Neural progenitor cell (in vitro differentiated cells): Measurements from ENCODE around the gene NUDT19. TPM values are rescaled to one million over a fixed set of nuclear protein-coding genes. Genes with fewer than 3 reads are reported as not detected.
"Not testable (repeated sequence)": the region's sequence is repeated elsewhere in the genome, so short reads cannot be mapped to it uniquely, and the experiment has no call there.

Experiments
- DNase-seq: peaks from one replicate; pipeline ENCODE4 v3.0.0-alpha.2; 2016; ENCODE audit warnings: low spot score
- H2AFZ ChIP-seq: fragments of 200-600 bp; sonication (generic); replicated peaks from 2 replicates; pipeline ENCODE4 v1.6.1; 2016; ENCODE audit warnings: antibody characterized with exemption
- H3F3A ChIP-seq: fragments of 200-600 bp; sonication (generic); 2 replicates; pipeline ENCODE4 v1.6.1; 2016; ENCODE audit warnings: antibody characterized with exemption, low read depth
- H3K27ac ChIP-seq: fragments of 200-600 bp; sonication (generic); 2 replicates; pipeline ENCODE4 v1.5.1; 2016; ENCODE audit warnings: mild to moderate bottlenecking
- H3K27me3 ChIP-seq: fragments of 200-600 bp; sonication (generic); 2 replicates; pipeline ENCODE4 v1.6.1; 2016; ENCODE audit warnings: mild to moderate bottlenecking, moderate library complexity
- H3K36me3 ChIP-seq: fragments of 200-600 bp; sonication (generic); 2 replicates; pipeline ENCODE4 v1.5.1; 2016
- H3K4me1 ChIP-seq: fragments of 200-600 bp; sonication (generic); 2 replicates; pipeline ENCODE4 v1.6.1; 2016; ENCODE audit warnings: mixed run types
- H3K4me2 ChIP-seq: fragments of 200-600 bp; sonication (generic); 2 replicates; pipeline ENCODE4 v1.6.1; 2016
- H3K4me3 ChIP-seq: fragments of 200-600 bp; sonication (generic); 2 replicates; pipeline ENCODE4 v1.5.1; 2016
- H3K79me2 ChIP-seq: fragments of 200-600 bp; sonication (generic); 2 replicates; pipeline ENCODE4 v1.6.1; 2016; ENCODE audit warnings: low read depth
- H3K9ac ChIP-seq: fragments of 200-600 bp; sonication (generic); 2 replicates; pipeline ENCODE4 v1.6.1; 2016
- H3K9me3 ChIP-seq: fragments of 200-600 bp; sonication (generic); 2 replicates; pipeline ENCODE4 v1.5.1; 2016; ENCODE audit warnings: low read depth
- H4K20me1 ChIP-seq: fragments of 200-600 bp; sonication (generic); 2 replicates; pipeline ENCODE4 v1.6.1; 2016; ENCODE audit warnings: low read depth
- H3K27ac Mint-ChIP-seq: 3 replicates; pipeline ENCODE4 v1.8.0; 2021; ENCODE audit warnings: mixed read lengths
- H3K27me3 Mint-ChIP-seq: 2 replicates; pipeline ENCODE4 v1.8.0; 2022; ENCODE audit warnings: low read depth, mild to moderate bottlenecking, inconsistent platforms, moderate library complexity, mixed read lengths; ENCODE audit not compliant: insufficient read depth
- H3K36me3 Mint-ChIP-seq: 3 replicates; pipeline ENCODE4 v1.8.0; 2021; ENCODE audit warnings: mixed read lengths
- H3K4me1 Mint-ChIP-seq: 3 replicates; pipeline ENCODE4 v1.8.0; 2021; ENCODE audit warnings: mixed read lengths
- H3K4me3 Mint-ChIP-seq: 3 replicates; pipeline ENCODE4 v1.8.0; 2021; ENCODE audit warnings: mild to moderate bottlenecking, moderate library complexity, mixed read lengths
- H3K9me3 Mint-ChIP-seq: 3 replicates; pipeline ENCODE4 v1.8.0; 2020; ENCODE audit warnings: mixed read lengths
- EZH2 ChIP-seq: fragments of 200-600 bp; sonication (generic); IDR thresholded peaks from 2 replicates; pipeline ENCODE4 v1.6.1; 2017; ENCODE audit warnings: antibody characterized with exemption, mild to moderate bottlenecking, moderate library complexity
- EZH2phosphoT487 ChIP-seq: fragments of 200-600 bp; sonication (generic); IDR thresholded peaks from 2 replicates; pipeline ENCODE4 v1.6.1; 2017; ENCODE audit warnings: antibody characterized with exemption
- total RNA-seq: library from RNA; depleted of rRNA; stranded (reverse); fragments of >200 nt; gene quantifications from 2 replicates; pipeline ENCODE4 v1.2.3, GENCODE V29; 2015; ENCODE audit warnings: low replicate concordance
- TF ChIP-seq, protein P1 (sequence below): fragments of 200-600 bp; sonication (generic); IDR thresholded peaks from 2 replicates; pipeline ENCODE4 v1.5.1; 2017; ENCODE audit warnings: antibody characterized with exemption, mild to moderate bottlenecking

The NUDT19 gene
- total RNA-seq, 1 donor from 2014 or later = 4.4 TPM

DNA sequence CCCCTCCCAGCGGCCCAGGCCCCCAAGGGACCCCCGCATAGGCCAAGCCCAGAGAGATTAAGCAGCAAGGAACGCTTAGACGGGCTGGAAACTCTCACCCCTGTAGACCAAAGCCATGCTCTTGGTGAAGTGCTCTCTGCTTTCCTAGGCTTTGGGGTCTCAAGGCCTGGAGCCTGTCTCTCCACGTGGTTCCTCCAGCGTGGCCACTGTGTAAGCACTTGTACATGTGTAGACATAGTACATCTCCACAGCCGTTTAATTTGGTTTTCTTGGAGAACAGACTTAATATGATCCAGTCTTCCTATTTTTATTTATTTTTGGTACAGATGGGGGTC lies 1.1 kb downstream of the NUDT19 start:
- H3K4me1 Mint-ChIP-seq = peaks cover 16% of the 10 kb centered on the region
- H3K9me3 Mint-ChIP-seq = peaks cover 10% of the 10 kb centered on the region
- Histone ChIP-seq H3K79me2 (peaks cover 11% of the 10 kb centered on the region), H3K27ac (no peak overlapping the region), H3K9me3 (no peaks in the 10 kb centered on the region), H4K20me1 (no peaks in the 10 kb centered on the region), H3K9ac (no peak overlapping the region), H3F3A (no peaks in the 10 kb centered on the region), H3K4me2 (peak overlapping the region; percentile 72), H3K4me3 (peak overlapping the region; percentile 44), H3K27me3 (peaks cover 26% of the 10 kb centered on the region), H3K4me1 (peaks cover 6% of the 10 kb centered on the region), H2AFZ (peak overlapping the region; percentile 77), H3K36me3 (no peaks in the 10 kb centered on the region)
- H3K27me3 Mint-ChIP-seq = peaks cover 21% of the 10 kb centered on the region
- TF ChIP-seq, protein P1, sequence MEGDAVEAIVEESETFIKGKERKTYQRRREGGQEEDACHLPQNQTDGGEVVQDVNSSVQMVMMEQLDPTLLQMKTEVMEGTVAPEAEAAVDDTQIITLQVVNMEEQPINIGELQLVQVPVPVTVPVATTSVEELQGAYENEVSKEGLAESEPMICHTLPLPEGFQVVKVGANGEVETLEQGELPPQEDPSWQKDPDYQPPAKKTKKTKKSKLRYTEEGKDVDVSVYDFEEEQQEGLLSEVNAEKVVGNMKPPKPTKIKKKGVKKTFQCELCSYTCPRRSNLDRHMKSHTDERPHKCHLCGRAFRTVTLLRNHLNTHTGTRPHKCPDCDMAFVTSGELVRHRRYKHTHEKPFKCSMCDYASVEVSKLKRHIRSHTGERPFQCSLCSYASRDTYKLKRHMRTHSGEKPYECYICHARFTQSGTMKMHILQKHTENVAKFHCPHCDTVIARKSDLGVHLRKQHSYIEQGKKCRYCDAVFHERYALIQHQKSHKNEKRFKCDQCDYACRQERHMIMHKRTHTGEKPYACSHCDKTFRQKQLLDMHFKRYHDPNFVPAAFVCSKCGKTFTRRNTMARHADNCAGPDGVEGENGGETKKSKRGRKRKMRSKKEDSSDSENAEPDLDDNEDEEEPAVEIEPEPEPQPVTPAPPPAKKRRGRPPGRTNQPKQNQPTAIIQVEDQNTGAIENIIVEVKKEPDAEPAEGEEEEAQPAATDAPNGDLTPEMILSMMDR = no peak
- no peak for TF ChIP-seq EZH2phosphoT487
- TF ChIP-seq EZH2 = no peak
- H3K27ac Mint-ChIP-seq = peak overlapping the region; percentile 79
- H3K4me3 Mint-ChIP-seq = peak overlapping the region; percentile 82
- peaks cover 10% of the 10 kb centered on the region for H3K36me3 Mint-ChIP-seq
- no peak for DNase-seq

DNA sequence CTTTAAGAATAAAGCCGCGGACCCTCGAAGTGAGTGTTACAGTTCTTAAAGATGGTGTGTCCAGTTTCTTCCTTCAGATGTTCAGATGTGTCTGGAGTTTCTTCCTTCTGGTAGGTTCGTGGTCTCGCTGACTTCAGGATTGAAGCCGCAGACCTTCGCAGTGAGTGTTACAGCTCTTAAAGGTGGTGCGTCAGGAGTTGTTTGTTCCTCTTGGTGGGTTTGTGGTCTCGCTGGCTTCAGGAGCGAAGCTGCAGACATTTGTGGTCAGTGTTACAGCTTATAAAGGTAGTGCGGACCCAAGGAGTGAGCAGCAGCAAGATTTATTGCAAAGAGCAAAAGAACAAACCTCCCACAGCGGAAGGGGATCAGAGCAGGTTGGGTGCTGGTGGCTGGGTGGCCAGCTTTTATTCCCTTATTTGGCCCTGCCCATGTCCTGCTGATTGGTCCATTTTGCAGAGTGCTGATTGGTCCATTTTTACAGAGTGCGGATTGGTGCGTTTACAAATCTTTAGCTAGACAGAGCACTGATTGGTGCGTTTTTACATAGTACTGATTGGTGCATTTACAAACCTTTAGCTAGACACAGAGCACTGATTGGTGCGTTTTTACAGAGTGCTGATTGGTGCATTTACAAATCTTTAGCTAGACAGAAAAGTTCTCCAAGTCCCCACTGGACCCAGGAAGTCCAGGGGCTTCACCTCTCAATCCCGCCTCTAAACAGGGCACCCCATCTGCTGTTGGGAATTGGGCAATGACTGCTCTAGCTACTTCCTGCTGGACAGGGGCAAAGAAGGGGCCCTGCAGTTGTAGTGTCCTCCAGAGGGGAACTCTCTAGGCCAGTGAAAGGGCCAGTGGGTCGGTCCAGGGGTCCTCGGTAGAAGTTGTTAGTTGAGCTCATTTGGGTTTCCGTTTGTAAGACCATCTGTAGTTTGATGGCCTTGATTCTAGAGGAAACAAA lies 1.8 kb downstream of the NUDT19 start:
- Mint-ChIP-seq H3K36me3 (peaks cover 14% of the 10 kb centered on the region), H3K4me3 (peak overlapping the region; percentile 82), H3K4me1 (peaks cover 16% of the 10 kb centered on the region), H3K27me3 (peaks cover 21% of the 10 kb centered on the region)
- H3K9ac ChIP-seq, H3K4me1 ChIP-seq, H3F3A ChIP-seq, H3K9me3 Mint-ChIP-seq, H3K36me3 ChIP-seq, H4K20me1 ChIP-seq, H2AFZ ChIP-seq, H3K27ac Mint-ChIP-seq, H3K9me3 ChIP-seq, H3K27ac ChIP-seq, DNase-seq: not testable (repeated sequence)
- H3K27me3 ChIP-seq = peaks cover 26% of the 10 kb centered on the region
- peak overlapping the region; percentile 44 for H3K4me3 ChIP-seq
- H3K4me2 ChIP-seq = peak overlapping the region; percentile 72
- peaks cover 11% of the 10 kb centered on the region for H3K79me2 ChIP-seq

DNA sequence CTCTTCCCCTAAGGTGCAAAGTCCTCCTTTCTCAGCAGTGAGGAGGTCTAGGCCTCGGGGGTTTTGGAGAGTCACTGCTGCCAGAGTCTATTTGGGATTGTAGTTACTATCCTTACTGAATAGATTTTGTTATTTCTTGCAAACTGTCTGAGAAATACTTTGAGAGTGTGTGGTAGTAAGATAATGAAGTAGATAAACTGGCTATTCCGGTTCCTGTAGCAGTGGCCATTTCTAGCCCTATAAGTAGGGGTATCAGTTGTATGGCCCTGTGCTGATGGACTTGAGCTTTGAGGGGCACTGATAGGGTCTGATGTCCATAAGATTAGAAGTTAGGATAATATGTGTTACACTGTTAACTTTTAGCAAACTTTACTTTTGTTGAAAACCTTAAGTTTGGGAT lies 2.7 kb downstream of the NUDT19 start:
- peaks cover 16% of the 10 kb centered on the region for H3K4me1 Mint-ChIP-seq
- not testable (repeated sequence) for H3K4me1 ChIP-seq, H2AFZ ChIP-seq, H4K20me1 ChIP-seq, H3K9me3 ChIP-seq, H3K4me2 ChIP-seq, H3K27ac Mint-ChIP-seq, H3K36me3 ChIP-seq, DNase-seq, H3K4me3 ChIP-seq, H3K9ac ChIP-seq, H3K27ac ChIP-seq, H3F3A ChIP-seq
- H3K9me3 Mint-ChIP-seq = peaks cover 12% of the 10 kb centered on the region
- Histone ChIP-seq H3K27me3 (peaks cover 26% of the 10 kb centered on the region), H3K79me2 (peaks cover 11% of the 10 kb centered on the region)
- peak overlapping the region; percentile 27 for H3K4me3 Mint-ChIP-seq
- H3K27me3 Mint-ChIP-seq = peaks cover 19% of the 10 kb centered on the region
- H3K36me3 Mint-ChIP-seq = peaks cover 14% of the 10 kb centered on the region

DNA sequence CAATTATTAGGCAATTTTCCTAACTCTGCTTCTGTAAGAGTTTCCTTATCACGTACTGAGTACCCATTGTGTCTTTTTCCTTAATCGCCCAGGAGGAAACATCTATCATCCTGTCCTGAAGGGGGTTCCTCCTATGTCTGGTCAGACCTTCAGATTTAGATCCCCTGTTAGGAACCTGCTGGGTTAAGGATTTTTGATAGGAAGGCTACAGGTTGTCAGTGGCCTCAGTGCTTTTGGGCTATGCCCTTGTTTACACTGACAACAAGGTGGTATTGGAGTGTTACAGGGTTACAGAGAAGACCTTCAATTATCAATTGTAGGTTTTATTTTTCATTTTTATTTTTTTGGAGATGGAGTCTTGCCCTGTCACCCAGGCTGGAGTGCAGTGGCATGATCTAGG lies 3.2 kb downstream of the NUDT19 start:
- Mint-ChIP-seq H3K4me1 (peaks cover 16% of the 10 kb centered on the region), H3K36me3 (peaks cover 17% of the 10 kb centered on the region), H3K9me3 (peaks cover 14% of the 10 kb centered on the region), H3K27me3 (peaks cover 15% of the 10 kb centered on the region)
- H3K4me3 Mint-ChIP-seq, H3F3A ChIP-seq, H3K9ac ChIP-seq, H4K20me1 ChIP-seq, H3K27ac ChIP-seq, H3K4me3 ChIP-seq, H3K36me3 ChIP-seq, H3K9me3 ChIP-seq, H3K4me1 ChIP-seq, DNase-seq, H3K4me2 ChIP-seq, H3K27ac Mint-ChIP-seq, H2AFZ ChIP-seq: not testable (repeated sequence)
- peaks cover 11% of the 10 kb centered on the region for H3K79me2 ChIP-seq
- H3K27me3 ChIP-seq = peaks cover 26% of the 10 kb centered on the region

DNA sequence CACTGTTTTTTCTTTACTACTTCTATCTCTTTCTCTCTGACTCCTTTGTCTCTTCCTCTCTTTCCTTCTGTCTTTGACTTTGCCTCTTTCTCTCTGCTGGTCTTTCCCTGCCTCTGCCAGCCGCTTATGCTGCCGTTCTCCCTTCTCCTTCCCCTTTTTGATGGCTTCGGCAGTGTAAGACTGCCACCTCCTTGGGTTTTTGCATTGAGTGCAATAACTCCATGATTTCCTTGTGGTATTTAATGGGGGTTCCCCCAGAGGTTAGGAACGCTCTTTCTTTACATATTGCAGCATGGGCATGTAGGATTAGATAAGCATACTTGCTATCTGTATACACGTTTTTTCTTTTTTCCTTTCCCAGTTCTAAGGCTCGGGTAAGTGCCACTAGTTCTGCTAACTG lies 3.9 kb downstream of the NUDT19 start:
- not testable (repeated sequence) for H3K27ac Mint-ChIP-seq, H4K20me1 ChIP-seq, H3K9ac ChIP-seq, H3K4me1 ChIP-seq, H3K4me3 Mint-ChIP-seq, H2AFZ ChIP-seq, H3K4me3 ChIP-seq, H3K27ac ChIP-seq, H3F3A ChIP-seq, H3K36me3 ChIP-seq, H3K4me2 ChIP-seq, DNase-seq, H3K9me3 ChIP-seq
- Mint-ChIP-seq H3K9me3 (peaks cover 19% of the 10 kb centered on the region), H3K36me3 (peaks cover 17% of the 10 kb centered on the region), H3K27me3 (peaks cover 15% of the 10 kb centered on the region), H3K4me1 (peaks cover 16% of the 10 kb centered on the region)
- Histone ChIP-seq H3K27me3 (peaks cover 26% of the 10 kb centered on the region), H3K79me2 (peaks cover 11% of the 10 kb centered on the region)

DNA sequence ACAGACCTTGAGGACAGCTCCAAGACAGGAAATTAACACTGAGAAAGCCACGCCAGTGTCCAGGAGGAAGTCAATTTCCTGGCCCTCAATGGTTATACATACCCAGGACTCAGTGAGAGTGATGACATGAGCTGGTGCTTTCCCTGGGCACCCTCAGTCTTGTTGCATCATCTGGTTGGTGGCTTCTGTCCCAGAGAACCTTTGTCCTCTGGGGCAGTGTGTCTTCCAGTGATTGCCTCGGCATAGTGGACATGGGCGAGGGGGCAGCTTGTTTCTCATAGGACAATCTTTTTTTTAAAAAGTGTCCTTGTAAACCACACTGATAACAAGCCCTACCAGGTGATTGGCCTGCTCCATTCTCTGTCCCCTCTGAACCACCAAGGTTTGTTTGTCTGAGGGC lies 5.2 kb downstream of the NUDT19 start:
- Mint-ChIP-seq H3K36me3 (peaks cover 17% of the 10 kb centered on the region), H3K9me3 (peaks cover 19% of the 10 kb centered on the region), H3K27me3 (peaks cover 12% of the 10 kb centered on the region)
- not testable (repeated sequence) for DNase-seq, H2AFZ ChIP-seq, H4K20me1 ChIP-seq, H3K4me1 Mint-ChIP-seq, H3K9ac ChIP-seq, H3F3A ChIP-seq, H3K4me3 ChIP-seq, H3K4me3 Mint-ChIP-seq, H3K9me3 ChIP-seq, H3K4me1 ChIP-seq, H3K4me2 ChIP-seq, H3K36me3 ChIP-seq, H3K27ac Mint-ChIP-seq, H3K27ac ChIP-seq
- Histone ChIP-seq H3K27me3 (peaks cover 16% of the 10 kb centered on the region), H3K79me2 (peaks cover 11% of the 10 kb centered on the region)

DNA sequence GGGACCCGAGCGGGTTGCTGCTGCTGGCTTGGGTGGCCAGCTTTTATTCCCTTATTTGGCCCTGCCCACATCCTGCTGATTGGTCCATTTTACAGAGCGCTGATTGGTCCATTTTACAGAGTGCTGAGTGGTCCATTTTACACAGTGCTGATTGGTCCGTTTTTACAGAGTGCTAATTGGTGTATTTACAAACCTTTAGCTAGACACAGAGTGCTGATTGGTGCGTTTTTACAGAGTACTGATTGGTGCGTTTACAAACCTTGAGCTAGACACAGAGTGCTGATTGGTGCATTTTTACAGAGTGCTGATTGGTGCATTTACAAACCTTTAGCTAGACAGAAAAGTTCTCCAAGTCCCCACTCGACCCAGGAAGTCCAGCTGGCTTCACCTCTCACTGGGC lies 8.5 kb downstream of the NUDT19 start:
- not testable (repeated sequence) for H3K36me3 ChIP-seq, H2AFZ ChIP-seq, H3F3A ChIP-seq, H3K4me1 ChIP-seq, H3K4me2 ChIP-seq, H3K27ac Mint-ChIP-seq, H3K27me3 Mint-ChIP-seq, H3K79me2 ChIP-seq, H3K27me3 ChIP-seq, H3K9me3 ChIP-seq, H3K9ac ChIP-seq, H3K4me3 ChIP-seq, DNase-seq, H3K4me1 Mint-ChIP-seq, H4K20me1 ChIP-seq, H3K27ac ChIP-seq, H3K4me3 Mint-ChIP-seq
- H3K36me3 Mint-ChIP-seq = peaks cover 19% of the 10 kb centered on the region
- peaks cover 29% of the 10 kb centered on the region for H3K9me3 Mint-ChIP-seq
